OCI-LY3 (cell line): ENCODE measurements around the gene HAUS1.

Experiments
- H2AFZ ChIP-seq: fragments of 200-600, 300-600 bp; shearing (Covaris generic); 2 replicates; pipeline ENCODE4 v1.6.0; 2014; ENCODE audit warnings: antibody characterized with exemption, low read depth, low read length
- H3K27ac ChIP-seq: fragments of 200-600, 300-600 bp; sonication (generic); 2 replicates; pipeline ENCODE4 v1.5.1; 2014; ENCODE audit warnings: mild to moderate bottlenecking, low read length, moderate library complexity, mixed read lengths
- H3K27me3 ChIP-seq: fragments of 200-600, 300-600 bp; sonication (generic); 2 replicates; pipeline ENCODE4 v1.6.1; 2014; ENCODE audit warnings: low read depth, low read length, mixed read lengths
- H3K36me3 ChIP-seq: fragments of 200-600, 300-600 bp; sonication (generic); replicated peaks from 2 replicates; pipeline ENCODE3; 2014; ENCODE audit warnings: low read depth, low read length, mixed read lengths
- H3K4me1 ChIP-seq: fragments of 300-600, 200-600 bp; sonication (generic); 2 replicates; pipeline ENCODE4 v1.6.1; 2014; ENCODE audit warnings: low read length, mixed read lengths
- H3K4me2 ChIP-seq: fragments of 200-600, 300-600 bp; sonication (generic); 2 replicates; pipeline ENCODE4 v1.6.1; 2014; ENCODE audit warnings: low read length, mixed read lengths
- H3K4me3 ChIP-seq: fragments of 300-600, 200-600 bp; sonication (generic); 2 replicates; pipeline ENCODE4 v1.5.1; 2014; ENCODE audit warnings: antibody characterized with exemption, mild to moderate bottlenecking, low read length, moderate library complexity
- H3K79me2 ChIP-seq: fragments of 300-600, 200-600 bp; shearing (Covaris generic); 2 replicates; pipeline ENCODE4 v1.6.1; 2014; ENCODE audit warnings: mild to moderate bottlenecking, low read length, mixed read lengths
- H3K9ac ChIP-seq: fragments of 300-600, 200-600 bp; shearing (Covaris generic); 2 replicates; pipeline ENCODE4 v1.6.0; 2014; ENCODE audit warnings: mild to moderate bottlenecking, low read length, moderate library complexity
- H3K9me3 ChIP-seq: fragments of 200-600, 300-600 bp; shearing (Covaris generic); 2 replicates; pipeline ENCODE4 v1.6.1; 2014; ENCODE audit warnings: low read length, mixed read lengths; ENCODE audit not compliant: insufficient read depth
- H4K20me1 ChIP-seq: fragments of 200-600, 300-600 bp; sonication (generic); 2 replicates; pipeline ENCODE4 v1.6.1; 2016; ENCODE audit warnings: low read length, mixed read lengths; ENCODE audit not compliant: insufficient read depth
- EZH2phosphoT487 ChIP-seq: fragments of 200-600 bp; shearing (Covaris generic); IDR thresholded peaks from 2 replicates; pipeline ENCODE4 v1.6.1; 2018; ENCODE audit warnings: antibody characterized with exemption, mixed run types, low read depth
- TF ChIP-seq, protein P1 (sequence below): fragments of 200-600, 300-600 bp; sonication (generic); IDR thresholded peaks from 2 replicates; pipeline ENCODE4 v1.5.1; 2014; ENCODE audit warnings: antibody characterized with exemption, low read length, low read depth

Gene HAUS1

DNA sequence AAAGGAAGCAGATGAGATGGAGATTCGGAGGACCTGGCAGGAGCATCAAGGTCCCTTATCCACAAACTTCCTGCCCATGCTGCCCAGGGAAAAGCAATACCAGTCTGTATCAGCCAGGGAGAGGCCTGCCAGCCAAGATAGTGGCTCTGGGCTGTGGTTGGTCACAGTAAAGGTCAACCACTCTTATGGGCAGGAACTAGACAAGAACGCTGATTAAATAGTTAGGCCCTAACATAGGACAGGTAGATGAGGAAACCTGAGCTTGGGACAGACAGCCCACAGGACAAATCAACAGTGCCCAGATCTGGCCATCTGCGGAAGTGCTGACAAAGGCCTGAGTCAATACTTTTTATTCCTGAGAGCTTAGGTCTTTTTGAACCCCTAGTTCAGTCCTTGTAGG, 42.8 kb upstream of the HAUS1 start:
- Histone ChIP-seq H3K9ac (no peak overlapping the region), H3K27me3 (peaks cover under 1% of the 10 kb centered on the region; the same call in 1 of the 2 replicates), H3K9me3 (no peaks in the 10 kb centered on the region), H4K20me1 (no peaks in the 10 kb centered on the region), H2AFZ (no peak overlapping the region), H3K27ac (no peak overlapping the region), H3K4me3 (no peak overlapping the region), H3K36me3 (no peaks in the 10 kb centered on the region), H3K4me2 (no peak overlapping the region), H3K79me2 (no peaks in the 10 kb centered on the region), H3K4me1 (no peaks in the 10 kb centered on the region)
- TF ChIP-seq, protein P1, sequence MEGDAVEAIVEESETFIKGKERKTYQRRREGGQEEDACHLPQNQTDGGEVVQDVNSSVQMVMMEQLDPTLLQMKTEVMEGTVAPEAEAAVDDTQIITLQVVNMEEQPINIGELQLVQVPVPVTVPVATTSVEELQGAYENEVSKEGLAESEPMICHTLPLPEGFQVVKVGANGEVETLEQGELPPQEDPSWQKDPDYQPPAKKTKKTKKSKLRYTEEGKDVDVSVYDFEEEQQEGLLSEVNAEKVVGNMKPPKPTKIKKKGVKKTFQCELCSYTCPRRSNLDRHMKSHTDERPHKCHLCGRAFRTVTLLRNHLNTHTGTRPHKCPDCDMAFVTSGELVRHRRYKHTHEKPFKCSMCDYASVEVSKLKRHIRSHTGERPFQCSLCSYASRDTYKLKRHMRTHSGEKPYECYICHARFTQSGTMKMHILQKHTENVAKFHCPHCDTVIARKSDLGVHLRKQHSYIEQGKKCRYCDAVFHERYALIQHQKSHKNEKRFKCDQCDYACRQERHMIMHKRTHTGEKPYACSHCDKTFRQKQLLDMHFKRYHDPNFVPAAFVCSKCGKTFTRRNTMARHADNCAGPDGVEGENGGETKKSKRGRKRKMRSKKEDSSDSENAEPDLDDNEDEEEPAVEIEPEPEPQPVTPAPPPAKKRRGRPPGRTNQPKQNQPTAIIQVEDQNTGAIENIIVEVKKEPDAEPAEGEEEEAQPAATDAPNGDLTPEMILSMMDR, result no peak
- no peak for TF ChIP-seq EZH2phosphoT487

DNA sequence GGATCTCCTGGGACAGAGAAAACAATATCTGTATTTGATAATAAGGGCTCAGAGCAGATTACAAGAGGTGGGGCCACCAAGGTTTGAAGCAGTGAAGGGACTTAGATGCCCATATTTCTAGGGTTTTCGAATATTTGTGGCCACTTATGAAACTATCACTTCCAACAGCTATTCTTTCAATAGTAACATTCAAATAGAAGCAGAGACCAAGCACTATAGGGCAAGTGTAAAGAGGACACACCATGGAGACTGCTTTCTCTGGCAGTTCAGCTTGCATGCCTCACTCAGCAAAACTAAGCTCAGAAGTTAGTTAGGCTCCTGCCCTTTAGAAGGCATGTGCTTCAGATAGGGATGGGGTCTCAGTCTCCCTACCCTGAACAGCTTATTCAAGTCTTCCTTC, 42.4 kb upstream of the HAUS1 start:
- no peaks in the 10 kb centered on the region for H3K4me1 ChIP-seq
- H3K79me2 ChIP-seq, result no peaks in the 10 kb centered on the region
- no peak overlapping the region for H3K4me2 ChIP-seq
- no peaks in the 10 kb centered on the region for H3K9me3 ChIP-seq
- H4K20me1 ChIP-seq, result no peaks in the 10 kb centered on the region
- no peak overlapping the region for H3K4me3 ChIP-seq
- no peak overlapping the region for H2AFZ ChIP-seq
- no peak overlapping the region for H3K27ac ChIP-seq
- H3K36me3 ChIP-seq, result no peaks in the 10 kb centered on the region
- TF ChIP-seq, protein P1, result no peak
- TF ChIP-seq EZH2phosphoT487, result no peak
- no peaks in the 10 kb centered on the region for H3K27me3 ChIP-seq
- H3K9ac ChIP-seq, result no peak overlapping the region

DNA sequence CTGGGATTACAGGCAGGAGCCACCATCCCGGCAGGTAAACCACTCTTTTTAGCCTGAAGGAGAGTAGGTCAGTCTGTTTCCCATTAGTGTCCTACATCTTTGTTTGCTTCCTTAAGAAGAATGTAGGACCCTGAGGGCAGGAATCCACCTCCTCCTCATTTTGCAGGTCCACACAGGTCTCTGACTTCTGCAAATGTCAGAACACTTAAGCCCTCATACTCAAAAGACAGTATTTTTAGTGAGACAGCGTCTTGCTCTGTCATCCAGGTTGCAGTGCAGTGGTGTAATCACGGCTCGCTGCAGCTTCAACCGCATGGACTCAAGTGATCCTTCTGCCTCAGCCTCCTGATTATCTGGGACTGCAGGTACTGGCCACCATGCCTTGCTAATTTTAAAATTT, 41.4 kb upstream of the HAUS1 start:
- Histone ChIP-seq H3K4me3 (no peak overlapping the region), H3K9me3 (no peaks in the 10 kb centered on the region), H3K27ac (no peak overlapping the region), H3K4me1 (no peaks in the 10 kb centered on the region), H3K9ac (no peak overlapping the region), H2AFZ (no peak overlapping the region), H4K20me1 (no peaks in the 10 kb centered on the region), H3K4me2 (no peak overlapping the region), H3K27me3 (no peaks in the 10 kb centered on the region), H3K36me3 (no peaks in the 10 kb centered on the region), H3K79me2 (no peaks in the 10 kb centered on the region)
- TF ChIP-seq EZH2phosphoT487, result no peak
- TF ChIP-seq, protein P1, result no peak

DNA sequence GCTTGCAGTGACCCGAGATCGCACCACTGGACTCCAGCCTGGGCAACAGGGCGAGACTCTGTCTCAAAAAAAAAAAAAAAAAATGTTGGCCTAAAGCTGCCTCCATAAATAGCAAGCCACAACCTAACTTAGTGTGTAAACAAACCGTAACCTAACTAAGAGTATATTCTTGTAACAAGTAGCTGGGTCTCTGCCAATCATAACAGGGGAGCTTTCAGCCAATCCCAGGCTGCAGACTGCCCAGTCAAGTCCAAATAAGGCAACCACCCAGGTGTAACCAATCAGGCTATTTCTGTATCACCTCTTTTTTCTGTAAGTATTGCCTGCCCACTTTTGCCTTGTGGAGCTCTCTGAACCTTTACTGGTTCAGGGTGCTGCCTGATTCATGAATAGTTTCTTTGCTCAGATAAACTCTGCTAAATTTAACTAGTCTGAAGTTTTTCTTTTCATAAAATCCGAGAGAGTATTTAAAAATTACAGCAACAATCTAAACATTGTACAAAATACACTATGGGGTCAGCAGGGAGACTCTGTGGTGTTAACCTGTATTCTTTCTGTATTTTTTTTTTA, 36.7 kb upstream of the HAUS1 start:
- Histone ChIP-seq H3K4me3 (no peak overlapping the region), H3K9ac (no peak overlapping the region), H4K20me1 (peaks cover under 1% of the 10 kb centered on the region; the same call in 1 of the 2 replicates), H3K36me3 (no peaks in the 10 kb centered on the region), H3K27ac (no peak overlapping the region), H2AFZ (no peak overlapping the region), H3K27me3 (no peaks in the 10 kb centered on the region), H3K9me3 (no peaks in the 10 kb centered on the region), H3K4me1 (peaks cover 26% of the 10 kb centered on the region), H3K4me2 (no peak overlapping the region), H3K79me2 (no peaks in the 10 kb centered on the region)
- TF ChIP-seq, protein P1, result no peak
- TF ChIP-seq EZH2phosphoT487, result no peak
